GM12875 (cell line): ENCODE data around the gene PIP4K2A.

Source experiments
- H3K4me3 ChIP-seq: one replicate; pipeline ENCODE4 v1.5.1; 2011; ENCODE audit warnings: low read depth, low read length, control low read depth
- CTCF ChIP-seq: IDR thresholded peaks from 2 replicates; pipeline ENCODE4 v1.5.1; 2011; ENCODE audit warnings: low read depth, mild to moderate bottlenecking, control low read depth, inconsistent platforms, low read length, moderate library complexity, borderline replicate concordance; ENCODE audit not compliant: insufficient read depth

Gene PIP4K2A

DNA sequence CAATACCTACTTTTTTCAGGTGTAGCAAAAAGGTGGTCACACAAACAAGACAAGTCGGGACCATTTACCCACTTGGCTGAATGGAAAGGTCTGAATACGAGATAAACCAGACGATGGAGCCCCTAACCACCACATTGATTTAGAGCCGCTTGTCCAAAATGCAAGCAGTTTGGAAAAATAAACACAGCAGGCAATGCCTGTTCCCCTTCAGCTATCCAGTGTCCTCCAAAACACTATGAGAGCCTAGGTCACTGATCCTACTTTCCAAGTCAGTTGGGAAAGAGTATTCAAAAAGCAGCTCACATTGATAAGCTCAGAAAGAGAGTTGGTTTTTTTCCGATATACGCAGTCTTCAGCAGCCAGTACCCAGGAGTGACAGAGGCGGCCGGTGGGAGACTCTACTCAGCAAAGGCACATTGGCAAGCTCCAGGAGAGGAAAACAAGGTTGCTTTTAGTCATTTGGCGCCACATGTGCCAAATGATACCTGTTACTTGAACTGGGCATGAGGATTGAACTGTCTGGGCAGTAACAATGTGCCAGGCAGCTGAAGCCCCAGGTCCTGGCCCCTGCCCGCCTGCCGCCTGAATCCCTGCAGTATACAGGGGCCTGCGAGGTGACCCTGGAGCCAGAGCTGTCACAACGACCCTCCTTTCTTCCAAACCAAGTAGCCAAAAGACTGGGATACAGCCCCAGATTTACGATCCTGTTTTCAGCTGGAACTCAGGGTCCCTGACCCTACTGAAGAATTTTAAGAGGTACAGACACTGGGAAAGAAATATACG is 109.8 kb downstream of the PIP4K2A start:
- no peak for TF ChIP-seq CTCF
- no peak overlapping the region for H3K4me3 ChIP-seq

GRCh38 chr10:22603581-22603980 is 110.8 kb downstream of the PIP4K2A start:
- TF ChIP-seq CTCF, result no peak
- no peak overlapping the region for H3K4me3 ChIP-seq

GRCh38 chr10:22601618-22602017 is 112.8 kb downstream of the PIP4K2A start:
- no peak for TF ChIP-seq CTCF
- H3K4me3 ChIP-seq, result no peak overlapping the region

GRCh38 chr10:22599636-22600228 is 114.6 kb downstream of the PIP4K2A start:
- no peak for TF ChIP-seq CTCF
- no peak overlapping the region for H3K4me3 ChIP-seq

DNA sequence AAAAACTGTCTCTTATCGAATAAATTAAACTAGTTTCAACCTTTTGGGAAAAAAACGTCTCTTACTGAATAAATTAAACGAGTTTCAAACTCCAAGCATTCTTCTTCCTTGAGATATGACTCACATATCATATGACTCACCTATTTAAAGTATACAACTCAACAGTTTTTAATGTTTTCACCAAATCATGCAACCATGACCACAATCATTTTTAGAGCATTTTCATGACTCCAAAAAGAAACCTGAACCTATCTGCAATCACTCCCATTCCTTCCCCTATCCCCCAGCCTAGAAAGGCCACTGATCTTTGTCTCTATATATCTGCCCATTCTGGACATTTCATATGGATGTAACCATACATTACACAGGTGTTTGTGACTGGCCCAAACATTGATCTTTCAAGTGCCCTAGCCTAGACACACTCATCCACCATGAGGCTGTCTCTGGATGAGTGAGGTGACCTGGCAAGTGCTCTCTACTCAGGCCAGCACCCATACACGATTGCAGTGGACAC is 115.3 kb downstream of the PIP4K2A start:
- H3K4me3 ChIP-seq, result no peak overlapping the region
- TF ChIP-seq CTCF, result no peak

DNA sequence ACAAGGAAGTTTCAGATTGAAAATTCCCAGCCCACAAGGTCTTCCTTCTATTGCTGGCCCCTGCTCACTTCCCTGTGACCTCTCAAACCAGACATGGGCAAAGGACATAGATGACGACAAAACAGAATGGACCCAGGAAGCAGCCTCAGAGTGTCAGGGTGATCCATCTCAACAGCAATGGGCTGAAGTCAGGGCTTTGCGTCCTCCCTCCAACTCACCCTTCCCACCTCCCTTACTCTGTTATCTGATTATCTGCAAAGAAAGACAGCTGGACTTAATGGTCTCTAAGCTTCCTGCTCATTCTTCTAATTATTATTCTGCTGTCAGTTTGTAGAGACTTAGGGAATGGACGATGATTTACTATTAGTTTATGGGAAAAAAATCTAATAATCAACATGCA is 115.9 kb downstream of the PIP4K2A start:
- TF ChIP-seq CTCF, result no peak
- H3K4me3 ChIP-seq, result no peak overlapping the region

GRCh38 chr10:22597138-22597537 is 117.2 kb downstream of the PIP4K2A start:
- TF ChIP-seq CTCF, result no peak
- no peak overlapping the region for H3K4me3 ChIP-seq
